ENCODE data around the gene NUTF2.

Gene NUTF2

DNA sequence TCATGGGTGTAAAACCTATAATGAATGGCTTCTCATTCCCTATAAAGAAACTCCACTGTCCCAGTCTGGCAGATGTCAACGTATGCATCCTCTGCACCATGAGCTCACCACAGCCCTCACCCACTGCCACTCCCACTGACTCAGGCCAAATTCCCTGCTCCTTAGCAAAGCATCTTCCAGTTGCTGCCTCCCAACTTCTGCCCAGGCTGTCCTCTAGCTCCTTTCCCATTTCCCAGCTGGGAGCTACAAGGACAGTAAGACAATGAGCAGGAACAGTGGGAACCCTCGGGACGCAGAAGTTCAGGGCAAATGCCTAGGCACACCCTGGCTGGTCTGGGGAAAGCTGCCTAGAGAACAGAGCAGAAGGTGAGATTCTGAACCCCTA, 13.7 kb upstream of the NUTF2 start (continued):
- TF ChIP-seq, protein P1, sequence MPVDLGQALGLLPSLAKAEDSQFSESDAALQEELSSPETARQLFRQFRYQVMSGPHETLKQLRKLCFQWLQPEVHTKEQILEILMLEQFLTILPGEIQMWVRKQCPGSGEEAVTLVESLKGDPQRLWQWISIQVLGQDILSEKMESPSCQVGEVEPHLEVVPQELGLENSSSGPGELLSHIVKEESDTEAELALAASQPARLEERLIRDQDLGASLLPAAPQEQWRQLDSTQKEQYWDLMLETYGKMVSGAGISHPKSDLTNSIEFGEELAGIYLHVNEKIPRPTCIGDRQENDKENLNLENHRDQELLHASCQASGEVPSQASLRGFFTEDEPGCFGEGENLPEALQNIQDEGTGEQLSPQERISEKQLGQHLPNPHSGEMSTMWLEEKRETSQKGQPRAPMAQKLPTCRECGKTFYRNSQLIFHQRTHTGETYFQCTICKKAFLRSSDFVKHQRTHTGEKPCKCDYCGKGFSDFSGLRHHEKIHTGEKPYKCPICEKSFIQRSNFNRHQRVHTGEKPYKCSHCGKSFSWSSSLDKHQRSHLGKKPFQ (tag by site-specific recombination; IDR thresholded peaks at IDR 0.05), result no peak
- no peak for TF ChIP-seq IKZF3 (tag by site-specific recombination; IDR thresholded peaks at IDR 0.05)
- peak; percentile 71; the same call in 1 of the 2 replicates for TF ChIP-seq EGR2 (tag by site-specific recombination; IDR thresholded peaks at IDR 0.05; ENCODE audit: low read depth)
- TF ChIP-seq ZNF664 (tag by site-specific recombination; IDR thresholded peaks at IDR 0.05), result no peak
- TF ChIP-seq, protein P2, sequence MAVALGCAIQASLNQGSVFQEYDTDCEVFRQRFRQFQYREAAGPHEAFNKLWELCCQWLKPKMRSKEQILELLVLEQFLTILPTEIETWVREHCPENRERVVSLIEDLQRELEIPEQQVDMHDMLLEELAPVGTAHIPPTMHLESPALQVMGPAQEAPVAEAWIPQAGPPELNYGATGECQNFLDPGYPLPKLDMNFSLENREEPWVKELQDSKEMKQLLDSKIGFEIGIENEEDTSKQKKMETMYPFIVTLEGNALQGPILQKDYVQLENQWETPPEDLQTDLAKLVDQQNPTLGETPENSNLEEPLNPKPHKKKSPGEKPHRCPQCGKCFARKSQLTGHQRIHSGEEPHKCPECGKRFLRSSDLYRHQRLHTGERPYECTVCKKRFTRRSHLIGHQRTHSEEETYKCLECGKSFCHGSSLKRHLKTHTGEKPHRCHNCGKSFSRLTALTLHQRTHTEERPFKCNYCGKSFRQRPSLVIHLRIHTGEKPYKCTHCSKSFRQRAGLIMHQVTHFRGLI (tag by site-specific recombination; IDR thresholded peaks at IDR 0.05), result no peak
- no peak for TF ChIP-seq ZNF202 (tag by site-specific recombination; IDR thresholded peaks at IDR 0.05; ENCODE audit: borderline replicate concordance)
- 0 out of 2 replicates have a peak, but pooled peaks have one; percentile 35 for TF ChIP-seq KLF1 (tag by site-specific recombination; IDR thresholded peaks at IDR 0.05)
- no peak for TF ChIP-seq ZNF132 (tag by site-specific recombination; IDR thresholded peaks at IDR 0.05; ENCODE audit: borderline replicate concordance)
- no peak for TF ChIP-seq HOXD13 (CRISPR knock-in tag; IDR thresholded peaks at IDR 0.05; ENCODE audit: borderline replicate concordance)

DNA sequence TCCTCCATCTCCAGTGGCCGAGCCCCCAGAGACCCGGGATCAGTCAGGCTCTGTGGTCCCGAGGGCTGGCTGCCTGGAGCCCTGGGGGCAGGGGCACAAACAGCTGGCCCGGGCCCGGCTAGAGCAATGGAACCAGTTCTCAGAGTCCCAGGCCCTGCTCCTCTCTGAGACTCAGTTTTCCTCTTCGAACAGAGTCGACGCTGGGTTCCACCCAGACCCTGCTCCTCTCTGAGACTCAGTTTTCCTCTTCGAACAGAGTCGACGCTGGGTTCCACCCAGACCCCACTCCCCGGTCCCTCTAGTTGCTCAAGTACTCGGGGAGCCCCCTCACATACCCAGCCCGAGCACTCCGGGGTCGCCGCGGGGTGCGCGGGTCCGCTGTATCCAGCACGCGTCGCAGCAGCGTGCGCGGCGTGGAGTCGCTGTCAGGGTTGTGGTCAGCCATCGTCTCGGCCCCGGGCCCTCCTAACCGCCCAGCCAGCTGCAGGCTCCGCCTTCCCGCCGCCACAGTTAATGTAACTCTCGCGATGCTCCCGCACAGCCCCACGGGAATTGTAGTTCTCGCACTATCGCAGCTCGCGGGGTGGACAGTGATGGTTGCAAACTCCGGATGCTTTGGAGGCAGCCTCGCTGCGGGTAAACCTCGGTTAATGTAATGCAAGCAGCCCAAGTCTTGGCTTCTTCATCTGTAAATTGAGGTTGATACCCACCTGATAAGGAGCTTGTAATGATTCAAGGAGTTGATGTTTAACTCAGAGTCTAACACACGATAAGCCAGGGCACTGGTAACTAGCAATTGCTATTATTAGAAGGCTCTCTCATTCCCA, 13.1 kb upstream of the NUTF2 start:
- ChIA-PET CTCF (interaction anchor here (0.9 to 2.6 kb wide), 7 partner anchors 11 to 312 kb away, joined by 3 to 32 read pairs (median 4); no protein-coding TSS in a partner anchor), POLR2A (interaction anchor here (0.7 to 2.3 kb wide), 14 partner anchors 11 to 272 kb away, joined by 3 to 38 read pairs (median 4); partner anchors contain the start of genes EDC4, GFOD2, NUTF2 and RANBP10)
- H3K27ac ChIP-seq (ENCODE audit: extremely low read depth, low read depth, low read length), result peak overlapping the region; percentile 76
- TF ChIP-seq PRDM1 (tag by site-specific recombination; IDR thresholded peaks at IDR 0.05) (no peak), KLF10 (tag by site-specific recombination; IDR thresholded peaks at IDR 0.05) (no peak), IKZF3 (tag by site-specific recombination; IDR thresholded peaks at IDR 0.05) (no peak), ELK4 (IDR thresholded peaks at IDR 0.05; ENCODE audit: borderline replicate concordance, low read depth, low read length) (no peak), ZNF416 (tag by site-specific recombination; IDR thresholded peaks at IDR 0.05) (no peak), ZNF549 (tag by site-specific recombination; IDR thresholded peaks at IDR 0.05) (no peak), WT1 (tag by site-specific recombination; IDR thresholded peaks at IDR 0.05) (no peak), YY2 (tag by site-specific recombination; IDR thresholded peaks at IDR 0.05) (peak; percentile 91), ZNF747 (tag by site-specific recombination; IDR thresholded peaks at IDR 0.05) (no peak), ZNF658 (tag by site-specific recombination; IDR thresholded peaks at IDR 0.05) (no peak), GLI2 (tag by site-specific recombination; IDR thresholded peaks at IDR 0.05; ENCODE audit: borderline replicate concordance, low read depth) (no peak), ZNF830 (tag by site-specific recombination; IDR thresholded peaks at IDR 0.05; ENCODE audit: low read depth) (no peak)
- TF ChIP-seq, protein P3, sequence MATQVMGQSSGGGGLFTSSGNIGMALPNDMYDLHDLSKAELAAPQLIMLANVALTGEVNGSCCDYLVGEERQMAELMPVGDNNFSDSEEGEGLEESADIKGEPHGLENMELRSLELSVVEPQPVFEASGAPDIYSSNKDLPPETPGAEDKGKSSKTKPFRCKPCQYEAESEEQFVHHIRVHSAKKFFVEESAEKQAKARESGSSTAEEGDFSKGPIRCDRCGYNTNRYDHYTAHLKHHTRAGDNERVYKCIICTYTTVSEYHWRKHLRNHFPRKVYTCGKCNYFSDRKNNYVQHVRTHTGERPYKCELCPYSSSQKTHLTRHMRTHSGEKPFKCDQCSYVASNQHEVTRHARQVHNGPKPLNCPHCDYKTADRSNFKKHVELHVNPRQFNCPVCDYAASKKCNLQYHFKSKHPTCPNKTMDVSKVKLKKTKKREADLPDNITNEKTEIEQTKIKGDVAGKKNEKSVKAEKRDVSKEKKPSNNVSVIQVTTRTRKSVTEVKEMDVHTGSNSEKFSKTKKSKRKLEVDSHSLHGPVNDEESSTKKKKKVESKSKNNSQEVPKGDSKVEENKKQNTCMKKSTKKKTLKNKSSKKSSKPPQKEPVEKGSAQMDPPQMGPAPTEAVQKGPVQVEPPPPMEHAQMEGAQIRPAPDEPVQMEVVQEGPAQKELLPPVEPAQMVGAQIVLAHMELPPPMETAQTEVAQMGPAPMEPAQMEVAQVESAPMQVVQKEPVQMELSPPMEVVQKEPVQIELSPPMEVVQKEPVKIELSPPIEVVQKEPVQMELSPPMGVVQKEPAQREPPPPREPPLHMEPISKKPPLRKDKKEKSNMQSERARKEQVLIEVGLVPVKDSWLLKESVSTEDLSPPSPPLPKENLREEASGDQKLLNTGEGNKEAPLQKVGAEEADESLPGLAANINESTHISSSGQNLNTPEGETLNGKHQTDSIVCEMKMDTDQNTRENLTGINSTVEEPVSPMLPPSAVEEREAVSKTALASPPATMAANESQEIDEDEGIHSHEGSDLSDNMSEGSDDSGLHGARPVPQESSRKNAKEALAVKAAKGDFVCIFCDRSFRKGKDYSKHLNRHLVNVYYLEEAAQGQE (tag by site-specific recombination; IDR thresholded peaks at IDR 0.05), result no peak
- TF ChIP-seq, protein P4, sequence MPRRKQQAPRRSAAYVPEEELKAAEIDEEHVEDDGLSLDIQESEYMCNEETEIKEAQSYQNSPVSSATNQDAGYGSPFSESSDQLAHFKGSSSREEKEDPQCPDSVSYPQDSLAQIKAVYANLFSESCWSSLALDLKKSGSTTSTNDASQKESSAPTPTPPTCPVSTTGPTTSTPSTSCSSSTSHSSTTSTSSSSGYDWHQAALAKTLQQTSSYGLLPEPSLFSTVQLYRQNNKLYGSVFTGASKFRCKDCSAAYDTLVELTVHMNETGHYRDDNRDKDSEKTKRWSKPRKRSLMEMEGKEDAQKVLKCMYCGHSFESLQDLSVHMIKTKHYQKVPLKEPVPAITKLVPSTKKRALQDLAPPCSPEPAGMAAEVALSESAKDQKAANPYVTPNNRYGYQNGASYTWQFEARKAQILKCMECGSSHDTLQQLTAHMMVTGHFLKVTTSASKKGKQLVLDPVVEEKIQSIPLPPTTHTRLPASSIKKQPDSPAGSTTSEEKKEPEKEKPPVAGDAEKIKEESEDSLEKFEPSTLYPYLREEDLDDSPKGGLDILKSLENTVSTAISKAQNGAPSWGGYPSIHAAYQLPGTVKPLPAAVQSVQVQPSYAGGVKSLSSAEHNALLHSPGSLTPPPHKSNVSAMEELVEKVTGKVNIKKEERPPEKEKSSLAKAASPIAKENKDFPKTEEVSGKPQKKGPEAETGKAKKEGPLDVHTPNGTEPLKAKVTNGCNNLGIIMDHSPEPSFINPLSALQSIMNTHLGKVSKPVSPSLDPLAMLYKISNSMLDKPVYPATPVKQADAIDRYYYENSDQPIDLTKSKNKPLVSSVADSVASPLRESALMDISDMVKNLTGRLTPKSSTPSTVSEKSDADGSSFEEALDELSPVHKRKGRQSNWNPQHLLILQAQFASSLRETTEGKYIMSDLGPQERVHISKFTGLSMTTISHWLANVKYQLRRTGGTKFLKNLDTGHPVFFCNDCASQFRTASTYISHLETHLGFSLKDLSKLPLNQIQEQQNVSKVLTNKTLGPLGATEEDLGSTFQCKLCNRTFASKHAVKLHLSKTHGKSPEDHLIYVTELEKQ (tag by site-specific recombination; IDR thresholded peaks at IDR 0.05; ENCODE audit: borderline replicate concordance), result no peak

More for the DNA sequence above, 13.1 kb upstream of the NUTF2 start:
- Histone ChIP-seq H3K4me1 (ENCODE audit: control insufficient read depth, insufficient read depth, low read length) (no peaks in the 10 kb centered on the region), H3K36me3 (ENCODE audit: control insufficient read depth in 2 of 2, insufficient read depth in 1 of 2, low read length in 2 of 2) (peaks cover 0 to 38% of the 10 kb centered on the region in 2 experiments; a peak in 2 of 3 replicates), H3K4me3 (ENCODE audit: low read depth, low read length) (peak overlapping the region; percentile 60), H3K9me3 (ENCODE audit: control insufficient read depth, insufficient read depth, low read depth, low read length) (no peaks in the 10 kb centered on the region)
